ENCODE results near the gene CPVL.

CPVL gene

GRCh38 chr7:29032146-29032545 lies 114.2 kb downstream of the CPVL start:
- no peaks in the 10 kb centered on the region; the same call in 1 of the 2 replicates for H3K27me3 ChIP-seq (ENCODE audit: low read depth, low read length)
- H3K4me2 ChIP-seq (ENCODE audit: low read length), result no peak overlapping the region
- H3K27ac ChIP-seq (ENCODE audit: low read length), result no peak overlapping the region
- no peaks in the 10 kb centered on the region for H4K20me1 ChIP-seq (ENCODE audit: insufficient read depth, low read length)
- H3K36me3 ChIP-seq (replicated peaks; ENCODE audit: low read depth, low read length), result no peaks in the 10 kb centered on the region
- no peak overlapping the region for H3K4me3 ChIP-seq (ENCODE audit: low read length)
- H3K79me2 ChIP-seq (ENCODE audit: low read length), result no peaks in the 10 kb centered on the region
- no peak overlapping the region for H2AFZ ChIP-seq (ENCODE audit: low read depth, low read length)
- peaks cover 4% of the 10 kb centered on the region; the same call in 1 of the 2 replicates for H3K4me1 ChIP-seq (ENCODE audit: low read length)
- no peaks in the 10 kb centered on the region for H3K9me3 ChIP-seq (ENCODE audit: insufficient read depth, low read length)
- no peak overlapping the region for H3K9ac ChIP-seq (ENCODE audit: low read length)
- no peak for TF ChIP-seq CTCF (IDR thresholded peaks at IDR 0.05; ENCODE audit: low read depth, low read length)
- no peak for TF ChIP-seq EZH2phosphoT487 (IDR thresholded peaks at IDR 0.05; ENCODE audit: low read depth)

- Histone ChIP-seq H3K27me3 (ENCODE audit: low read depth, low read length) (no peaks in the 10 kb centered on the region; the same call in 1 of the 2 replicates), H4K20me1 (ENCODE audit: insufficient read depth, low read length) (no peaks in the 10 kb centered on the region), H2AFZ (ENCODE audit: low read depth, low read length) (no peak overlapping the region), H3K36me3 (replicated peaks; ENCODE audit: low read depth, low read length) (no peaks in the 10 kb centered on the region), H3K9ac (ENCODE audit: low read length) (no peak overlapping the region), H3K9me3 (ENCODE audit: insufficient read depth, low read length) (no peaks in the 10 kb centered on the region), H3K4me3 (ENCODE audit: low read length) (no peak overlapping the region), H3K79me2 (ENCODE audit: low read length) (no peaks in the 10 kb centered on the region), H3K4me2 (ENCODE audit: low read length) (no peak overlapping the region), H3K27ac (ENCODE audit: low read length) (no peak overlapping the region), H3K4me1 (ENCODE audit: low read length) (no peaks in the 10 kb centered on the region)
- TF ChIP-seq EZH2phosphoT487 (IDR thresholded peaks at IDR 0.05; ENCODE audit: low read depth) (no peak), CTCF (IDR thresholded peaks at IDR 0.05; ENCODE audit: low read depth, low read length) (no peak)
Observed at GRCh38 chr7:29030781-29031275, 115.5 kb downstream of the CPVL start.

DNA sequence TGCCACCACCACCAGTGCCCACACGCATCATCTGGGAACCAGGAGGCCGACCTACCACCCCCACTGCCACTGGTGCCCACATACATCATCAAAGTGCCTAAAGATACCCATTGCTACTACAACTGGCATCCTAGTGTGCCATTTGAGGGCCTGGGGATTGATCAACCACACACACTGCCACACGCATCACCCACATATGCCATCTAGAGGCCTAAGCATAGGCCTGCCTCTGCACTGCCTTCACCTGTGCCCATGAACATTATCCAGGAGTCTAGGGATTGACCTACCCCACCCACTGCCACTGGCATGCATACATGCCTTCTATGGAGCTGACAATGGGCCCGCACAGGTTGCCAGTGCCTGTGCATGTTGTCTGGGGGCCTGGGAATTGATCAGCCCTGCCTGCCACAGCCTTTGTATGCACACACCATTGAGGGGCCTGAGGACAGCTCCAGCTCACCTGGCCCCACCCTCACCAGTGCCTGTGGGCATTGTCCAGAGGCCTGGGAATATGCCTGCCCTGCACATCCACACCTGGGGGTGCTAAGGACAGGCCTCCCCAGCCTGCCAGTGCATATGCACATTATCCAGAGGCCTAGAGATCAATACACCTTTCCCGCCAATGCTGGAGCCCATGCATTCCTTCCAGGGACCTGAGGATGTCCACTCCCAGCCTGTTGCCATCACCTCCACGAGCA lies 123.9 kb downstream of the CPVL start:
- no peaks in the 10 kb centered on the region for H3K27me3 ChIP-seq (ENCODE audit: low read depth, low read length)
- no peaks in the 10 kb centered on the region for H4K20me1 ChIP-seq (ENCODE audit: insufficient read depth, low read length)
- H3K36me3 ChIP-seq (replicated peaks; ENCODE audit: low read depth, low read length), result no peaks in the 10 kb centered on the region
- no peak overlapping the region for H3K9ac ChIP-seq (ENCODE audit: low read length)
- H3K4me2 ChIP-seq (ENCODE audit: low read length), result no peak overlapping the region
- no peak overlapping the region for H3K27ac ChIP-seq (ENCODE audit: low read length)
- TF ChIP-seq CTCF (IDR thresholded peaks at IDR 0.05; ENCODE audit: low read depth, low read length), result no peak
- TF ChIP-seq EZH2phosphoT487 (IDR thresholded peaks at IDR 0.05; ENCODE audit: low read depth), result no peak
- H3K4me3 ChIP-seq (ENCODE audit: low read length), result no peak overlapping the region
- no peak overlapping the region for H2AFZ ChIP-seq (ENCODE audit: low read depth, low read length)
- H3K79me2 ChIP-seq (ENCODE audit: low read length), result no peaks in the 10 kb centered on the region
- no peaks in the 10 kb centered on the region; the same call in 1 of the 2 replicates for H3K9me3 ChIP-seq (ENCODE audit: insufficient read depth, low read length)
- H3K4me1 ChIP-seq (ENCODE audit: low read length), result no peaks in the 10 kb centered on the region

GRCh38 chr7:29019896-29020295 lies 126.4 kb downstream of the CPVL start:
- Histone ChIP-seq H4K20me1 (ENCODE audit: insufficient read depth, low read length) (no peaks in the 10 kb centered on the region), H3K4me2 (ENCODE audit: low read length) (no peak overlapping the region), H3K9ac (ENCODE audit: low read length) (no peak overlapping the region), H2AFZ (ENCODE audit: low read depth, low read length) (no peak overlapping the region), H3K4me1 (ENCODE audit: low read length) (no peaks in the 10 kb centered on the region), H3K27ac (ENCODE audit: low read length) (no peak overlapping the region), H3K9me3 (ENCODE audit: insufficient read depth, low read length) (no peaks in the 10 kb centered on the region; the same call in 1 of the 2 replicates), H3K4me3 (ENCODE audit: low read length) (no peak overlapping the region), H3K27me3 (ENCODE audit: low read depth, low read length) (no peaks in the 10 kb centered on the region), H3K79me2 (ENCODE audit: low read length) (no peaks in the 10 kb centered on the region), H3K36me3 (replicated peaks; ENCODE audit: low read depth, low read length) (no peaks in the 10 kb centered on the region)
- TF ChIP-seq CTCF (IDR thresholded peaks at IDR 0.05; ENCODE audit: low read depth, low read length) (no peak), EZH2phosphoT487 (IDR thresholded peaks at IDR 0.05; ENCODE audit: low read depth) (no peak)

Data from OCI-LY3 (cell line).